Measurements from ENCODE around the gene TYW3. TPM values are rescaled to one million over a fixed set of nuclear protein-coding genes. Genes with fewer than 3 reads are reported as not detected.

TYW3 gene
- total and polyA plus RNA-seq, 2 of the 13 experiments (the other 11 are each of a cell fraction or from before 2014, with no cell fraction given), result 17.6 to 45.8 TPM

DNA sequence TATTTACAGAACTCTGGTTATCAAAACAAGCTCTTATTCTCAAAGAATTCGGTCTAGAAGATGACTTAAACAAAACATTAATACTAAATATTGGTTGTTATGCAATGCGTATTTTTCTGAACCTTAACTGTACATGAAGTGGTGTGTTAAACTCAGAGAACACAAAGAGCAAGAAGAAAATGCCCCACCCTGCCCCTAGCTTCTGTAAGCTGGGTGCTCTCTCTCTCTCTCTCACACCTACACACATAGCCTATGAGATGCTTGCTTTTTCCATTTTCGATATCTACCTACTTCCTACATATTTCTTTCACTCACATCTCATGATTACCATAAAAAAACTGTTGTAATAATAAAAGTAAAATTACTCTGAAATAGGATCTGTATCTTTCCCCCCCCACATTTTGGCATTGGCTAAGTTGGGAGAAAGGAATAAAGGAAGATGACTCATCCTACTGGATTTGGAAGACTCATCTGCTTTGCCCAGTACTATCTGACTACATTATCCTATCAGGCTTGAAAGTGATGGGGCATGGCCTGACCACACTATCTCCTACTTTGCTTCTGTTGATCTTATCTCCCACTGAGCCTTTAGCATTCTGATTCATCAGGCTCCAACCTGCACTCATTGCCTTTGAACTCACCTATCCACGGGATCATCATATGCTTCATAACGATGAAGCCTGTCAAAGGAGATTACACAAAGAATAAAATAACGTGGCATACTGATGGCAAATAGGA, 3.0 kb upstream of the TYW3 start (continued):
- TF ChIP-seq TCF7 (IDR thresholded peaks at IDR 0.05; ENCODE audit: low read depth), result peak; percentile 70
- TF ChIP-seq MAFG (CRISPR knock-in tag; IDR thresholded peaks at IDR 0.05), result no peak
- peak; percentile 30; the same call in 1 of the 2 replicates for TF ChIP-seq RXRB (CRISPR knock-in tag; IDR thresholded peaks at IDR 0.05; ENCODE audit: borderline replicate concordance)
- no peak for TF ChIP-seq MTF2 (CRISPR knock-in tag; IDR thresholded peaks at IDR 0.05; ENCODE audit: borderline replicate concordance)
- no peak for TF ChIP-seq ZNF335 (CRISPR knock-in tag; IDR thresholded peaks at IDR 0.05)
- 0 out of 2 replicates have a peak, but pooled peaks have one; percentile 31 for TF ChIP-seq SMAD3 (CRISPR knock-in tag; IDR thresholded peaks at IDR 0.05)
- TF ChIP-seq EP300 (IDR thresholded peaks at IDR 0.05; ENCODE audit: low read depth in 2 of 2, low read length in 2 of 2), result no peak
- TF ChIP-seq EP300 (CRISPR knock-in tag; IDR thresholded peaks at IDR 0.05; ENCODE audit: borderline replicate concordance), result 0 out of 2 replicates have a peak, but pooled peaks have one; percentile 23
- TF ChIP-seq ZNF143 (CRISPR knock-in tag; IDR thresholded peaks at IDR 0.05), result no peak
- TF ChIP-seq ZNF180 (CRISPR knock-in tag; IDR thresholded peaks at IDR 0.05; ENCODE audit: borderline replicate concordance, low read depth), result no peak
- no peak for TF ChIP-seq ZNF558 (CRISPR knock-in tag; IDR thresholded peaks at IDR 0.05; ENCODE audit: borderline replicate concordance)
- TF ChIP-seq PPARG (CRISPR knock-in tag; conservative IDR thresholded peaks at IDR 0.05), result 0 out of 2 replicates have a peak, but pooled peaks have one; percentile 10
- no peak for TF ChIP-seq SNRNP70 (IDR thresholded peaks at IDR 0.05; ENCODE audit: low read depth, low read length)
- TF ChIP-seq ZNF264 (CRISPR knock-in tag; IDR thresholded peaks at IDR 0.05), result no peak
- TF ChIP-seq CREM (IDR thresholded peaks at IDR 0.05), result peak; percentile 42; the same call in 1 of the 2 replicates
- no peak for TF ChIP-seq CREM (CRISPR knock-in tag; IDR thresholded peaks at IDR 0.05)
- TF ChIP-seq HOXA3 (CRISPR knock-in tag; IDR thresholded peaks at IDR 0.05), result no peak
- no peak for TF ChIP-seq ZNF124 (CRISPR knock-in tag; IDR thresholded peaks at IDR 0.05)
- TF ChIP-seq ZSCAN30 (CRISPR knock-in tag; IDR thresholded peaks at IDR 0.05), result no peak
- TF ChIP-seq SRY (CRISPR knock-in tag; IDR thresholded peaks at IDR 0.05), result no peak
- no peak for TF ChIP-seq ZNF431 (CRISPR knock-in tag; IDR thresholded peaks at IDR 0.05; ENCODE audit: borderline replicate concordance, low read depth)
- no peak for TF ChIP-seq SOX13 (IDR thresholded peaks at IDR 0.05)
- peak in 1 of 2 experiments; percentile 45; a peak in 1 of 4 replicates for TF ChIP-seq SOX13 (CRISPR knock-in tag; conservative IDR thresholded peaks at IDR 0.05 in 1 of 2, IDR thresholded peaks at IDR 0.05 in 1 of 2)
- no peak for TF ChIP-seq TBL1XR1 (IDR thresholded peaks at IDR 0.05; ENCODE audit: borderline replicate concordance, low read length, partially characterized antibody)
- TF ChIP-seq FOXA3 (CRISPR knock-in tag; IDR thresholded peaks at IDR 0.05), result peak; percentile 47; the same call in 1 of the 2 replicates
- TF ChIP-seq, protein P1, sequence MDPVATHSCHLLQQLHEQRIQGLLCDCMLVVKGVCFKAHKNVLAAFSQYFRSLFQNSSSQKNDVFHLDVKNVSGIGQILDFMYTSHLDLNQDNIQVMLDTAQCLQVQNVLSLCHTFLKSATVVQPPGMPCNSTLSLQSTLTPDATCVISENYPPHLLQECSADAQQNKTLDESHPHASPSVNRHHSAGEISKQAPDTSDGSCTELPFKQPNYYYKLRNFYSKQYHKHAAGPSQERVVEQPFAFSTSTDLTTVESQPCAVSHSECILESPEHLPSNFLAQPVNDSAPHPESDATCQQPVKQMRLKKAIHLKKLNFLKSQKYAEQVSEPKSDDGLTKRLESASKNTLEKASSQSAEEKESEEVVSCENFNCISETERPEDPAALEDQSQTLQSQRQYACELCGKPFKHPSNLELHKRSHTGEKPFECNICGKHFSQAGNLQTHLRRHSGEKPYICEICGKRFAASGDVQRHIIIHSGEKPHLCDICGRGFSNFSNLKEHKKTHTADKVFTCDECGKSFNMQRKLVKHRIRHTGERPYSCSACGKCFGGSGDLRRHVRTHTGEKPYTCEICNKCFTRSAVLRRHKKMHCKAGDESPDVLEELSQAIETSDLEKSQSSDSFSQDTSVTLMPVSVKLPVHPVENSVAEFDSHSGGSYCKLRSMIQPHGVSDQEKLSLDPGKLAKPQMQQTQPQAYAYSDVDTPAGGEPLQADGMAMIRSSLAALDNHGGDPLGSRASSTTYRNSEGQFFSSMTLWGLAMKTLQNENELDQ (CRISPR knock-in tag; IDR thresholded peaks at IDR 0.05; ENCODE audit: borderline replicate concordance), result no peak
- peak; percentile 93 for TF ChIP-seq FOSL2 (CRISPR knock-in tag; IDR thresholded peaks at IDR 0.05)
- no peak for TF ChIP-seq MAZ (IDR thresholded peaks at IDR 0.05; ENCODE audit: borderline replicate concordance, low read depth, low read length)
- no peak for TF ChIP-seq MAZ (CRISPR knock-in tag; IDR thresholded peaks at IDR 0.05; ENCODE audit: low read depth)
- TF ChIP-seq MXI1 (IDR thresholded peaks at IDR 0.05; ENCODE audit: borderline replicate concordance, low read depth, low read length), result 0 out of 3 replicates have a peak, but pooled peaks have one; percentile 19

All from HepG2 (cell line).